Measurements from ENCODE around the gene KDM4E. TPM values are rescaled to one million over a fixed set of nuclear protein-coding genes. Genes with fewer than 3 reads are reported as not detected.

KDM4E gene
- total RNA-seq, 2 donors from 2014 or later: not detected

GRCh38 chr11:95068549-95068948, 43.5 kb downstream of the KDM4E start:
- H3K4me3 ChIP-seq: peak overlapping the region; percentile 79
- no peaks in the 10 kb centered on the region for H3K27me3 ChIP-seq
- TF ChIP-seq, protein P1, sequence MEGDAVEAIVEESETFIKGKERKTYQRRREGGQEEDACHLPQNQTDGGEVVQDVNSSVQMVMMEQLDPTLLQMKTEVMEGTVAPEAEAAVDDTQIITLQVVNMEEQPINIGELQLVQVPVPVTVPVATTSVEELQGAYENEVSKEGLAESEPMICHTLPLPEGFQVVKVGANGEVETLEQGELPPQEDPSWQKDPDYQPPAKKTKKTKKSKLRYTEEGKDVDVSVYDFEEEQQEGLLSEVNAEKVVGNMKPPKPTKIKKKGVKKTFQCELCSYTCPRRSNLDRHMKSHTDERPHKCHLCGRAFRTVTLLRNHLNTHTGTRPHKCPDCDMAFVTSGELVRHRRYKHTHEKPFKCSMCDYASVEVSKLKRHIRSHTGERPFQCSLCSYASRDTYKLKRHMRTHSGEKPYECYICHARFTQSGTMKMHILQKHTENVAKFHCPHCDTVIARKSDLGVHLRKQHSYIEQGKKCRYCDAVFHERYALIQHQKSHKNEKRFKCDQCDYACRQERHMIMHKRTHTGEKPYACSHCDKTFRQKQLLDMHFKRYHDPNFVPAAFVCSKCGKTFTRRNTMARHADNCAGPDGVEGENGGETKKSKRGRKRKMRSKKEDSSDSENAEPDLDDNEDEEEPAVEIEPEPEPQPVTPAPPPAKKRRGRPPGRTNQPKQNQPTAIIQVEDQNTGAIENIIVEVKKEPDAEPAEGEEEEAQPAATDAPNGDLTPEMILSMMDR (IDR thresholded peaks at IDR 0.05): no peak
- intact Hi-C loops (cut with DNase I): loop anchor here (10.0 kb wide), 1 partner anchor 646 kb away; no protein-coding TSS in a partner anchor
- H3K9me3 ChIP-seq: no peaks in the 10 kb centered on the region
- H3K4me1 ChIP-seq: peaks cover 10% of the 10 kb centered on the region
- H3K9ac ChIP-seq (ENCODE audit: low read depth in 2 of 2, low read length in 2 of 2): peak overlapping the region; percentile 72 to 94
- no peaks in the 10 kb centered on the region for H3K36me3 ChIP-seq
- H3K27ac ChIP-seq: peak overlapping the region; percentile 98
- peak; percentile 89 for DNase-seq

- Histone ChIP-seq H3K27ac (no peak overlapping the region), H3K36me3 (no peaks in the 10 kb centered on the region), H3K4me3 (no peak overlapping the region), H3K4me1 (peaks cover 10% of the 10 kb centered on the region), H3K9me3 (no peaks in the 10 kb centered on the region), H3K27me3 (no peaks in the 10 kb centered on the region), H3K9ac (ENCODE audit: low read depth in 2 of 2, low read length in 2 of 2) (no peak overlapping the region)
- DNase-seq: no peak
- TF ChIP-seq, protein P1 (IDR thresholded peaks at IDR 0.05): no peak
- intact Hi-C loops (cut with DNase I): loop anchor here (5.0 kb wide), 1 partner anchor 67 kb away; no protein-coding TSS in a partner anchor
Observed at GRCh38 chr11:95070471-95070870, 45.4 kb downstream of the KDM4E start.

DNA sequence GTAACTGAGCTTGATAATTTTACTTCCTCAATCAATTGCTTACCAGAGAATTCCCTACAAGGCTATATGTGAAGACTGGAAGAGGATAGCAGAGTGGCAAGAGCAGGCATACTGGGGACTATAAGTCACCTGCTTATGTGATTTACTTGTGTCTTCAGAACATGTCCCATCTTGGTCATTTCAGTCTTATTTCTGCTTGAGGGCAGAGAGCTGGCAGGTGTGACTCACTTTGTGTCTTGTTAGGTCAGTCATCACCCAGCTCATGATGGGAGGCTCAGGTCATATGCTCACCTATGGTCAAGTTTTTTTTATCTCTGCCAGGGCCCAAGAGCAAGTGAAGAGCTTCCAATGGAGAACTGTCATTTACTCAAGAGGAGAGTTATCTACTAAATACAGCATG, 47.9 kb downstream of the KDM4E start:
- no peak overlapping the region for H3K27ac ChIP-seq

DNA sequence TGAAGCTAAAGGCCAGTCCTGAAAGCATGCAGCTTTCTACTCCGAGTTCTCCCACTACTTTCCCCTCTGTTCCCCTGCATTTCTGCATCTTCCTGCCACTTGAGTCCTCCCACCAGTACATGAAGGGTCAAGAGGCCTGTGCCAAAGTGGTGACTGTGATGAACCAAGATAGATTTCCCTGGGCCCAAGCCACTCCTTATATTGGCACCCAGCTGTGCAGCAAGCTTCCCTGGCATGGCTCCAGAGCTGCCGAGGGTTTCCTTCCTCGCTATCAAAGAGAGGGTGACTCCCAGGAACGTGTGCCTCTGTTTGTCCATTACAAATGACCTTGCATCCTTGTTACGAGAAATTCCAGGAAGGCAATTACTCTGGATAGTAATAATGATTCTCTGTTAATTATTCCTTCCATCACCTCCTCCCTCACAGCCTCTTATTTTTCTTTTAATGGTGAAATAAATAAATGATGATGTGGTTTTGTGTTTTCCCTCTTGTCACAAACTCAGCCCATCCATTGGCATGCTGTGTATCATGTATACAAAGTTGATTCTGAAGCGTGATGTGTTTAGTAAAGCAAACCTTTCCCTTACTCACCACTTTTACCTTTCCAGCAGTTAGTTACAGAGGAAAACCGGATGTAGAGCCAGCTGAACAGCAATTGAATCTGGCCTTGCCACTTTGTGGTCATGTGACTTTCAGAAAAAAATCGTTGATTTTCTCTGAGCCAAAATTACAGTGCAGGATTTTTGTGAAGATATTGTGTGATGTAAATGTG, 49.9 kb downstream of the KDM4E start:
- H3K9ac ChIP-seq (ENCODE audit: low read depth in 2 of 2, low read length in 2 of 2): peak overlapping the region in 1 of 2 donors; percentile 7

More for the DNA sequence above, 47.9 kb downstream of the KDM4E start:
- H3K36me3 ChIP-seq: no peaks in the 10 kb centered on the region
- peaks cover 7% of the 10 kb centered on the region for H3K4me1 ChIP-seq
- H3K9me3 ChIP-seq: no peaks in the 10 kb centered on the region
- DNase-seq: no peak
- H3K9ac ChIP-seq (ENCODE audit: low read depth in 2 of 2, low read length in 2 of 2): no peak overlapping the region
- no peak overlapping the region for H3K4me3 ChIP-seq
- TF ChIP-seq, protein P1 (IDR thresholded peaks at IDR 0.05): no peak
- no peaks in the 10 kb centered on the region for H3K27me3 ChIP-seq
- intact Hi-C loops (cut with DNase I): loop anchor here (5.0 kb wide), 1 partner anchor 64 kb away; no protein-coding TSS in a partner anchor

DNA sequence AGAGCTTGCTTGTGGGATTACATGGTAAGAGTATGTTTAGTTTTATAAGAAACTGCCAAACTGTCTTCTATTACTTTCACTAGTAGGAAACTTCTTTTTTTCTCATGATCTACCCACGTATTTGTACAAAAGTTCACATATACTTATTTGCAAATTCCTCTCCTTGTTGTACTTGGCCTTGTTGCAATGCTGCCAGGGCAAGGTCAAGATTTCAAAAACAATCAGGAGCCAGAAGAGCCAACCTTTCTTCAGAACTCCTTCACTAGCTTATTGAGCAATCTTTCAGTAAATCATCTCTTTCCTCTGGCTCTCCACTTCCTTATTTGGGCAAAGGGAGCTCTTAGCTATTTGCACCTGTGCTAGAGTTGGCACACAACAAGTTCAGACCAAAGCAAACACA, 51.4 kb downstream of the KDM4E start:
- intact Hi-C loops (cut with DNase I): no loop called here
- no peaks in the 10 kb centered on the region for H3K27me3 ChIP-seq
- no peaks in the 10 kb centered on the region for H3K4me1 ChIP-seq
- H3K4me3 ChIP-seq: no peak overlapping the region
- H3K9ac ChIP-seq (ENCODE audit: low read depth in 2 of 2, low read length in 2 of 2): no peak overlapping the region
- no peaks in the 10 kb centered on the region for H3K36me3 ChIP-seq
- DNase-seq: no peak
- H3K27ac ChIP-seq: no peak overlapping the region
- H3K9me3 ChIP-seq: no peaks in the 10 kb centered on the region
- TF ChIP-seq, protein P1 (IDR thresholded peaks at IDR 0.05): no peak

More for the DNA sequence above, 49.9 kb downstream of the KDM4E start:
- Histone ChIP-seq H3K4me3 (no peak overlapping the region), H3K36me3 (no peaks in the 10 kb centered on the region), H3K4me1 (peaks cover 1% of the 10 kb centered on the region), H3K9me3 (no peaks in the 10 kb centered on the region), H3K27me3 (no peaks in the 10 kb centered on the region), H3K27ac (no peak overlapping the region)
- DNase-seq: peak; percentile 85
- intact Hi-C loops (cut with DNase I): loop anchor here (5.0 kb wide), 1 partner anchor 62 kb away; no protein-coding TSS in a partner anchor
- TF ChIP-seq, protein P1 (IDR thresholded peaks at IDR 0.05): no peak

Measured in colonic mucosa (tissue), 4 donors.